SK-N-MC (cell line): ENCODE measurements around the gene HNRNPD.
"Not testable (repeated sequence)": the region's sequence is repeated elsewhere in the genome, so short reads cannot be mapped to it uniquely, and the experiment has no call there.

Source experiments
- DNase-seq: peaks from one replicate; pipeline ENCODE4 v3.0.0-alpha.2; 2011; ENCODE audit warnings: low read depth, low spot score
- H3K27ac ChIP-seq: fragments of 200-600 bp; sonication (generic); 2 replicates; pipeline ENCODE4 v1.5.1; 2016; ENCODE audit warnings: mixed run types
- H3K36me3 ChIP-seq: fragments of 200-600 bp; sonication (generic); 2 replicates; pipeline ENCODE4 v1.6.1; 2017; ENCODE audit warnings: antibody characterized with exemption, low read length, mixed read lengths; ENCODE audit not compliant: insufficient read depth
- H3K4me3 ChIP-seq: fragments of 200-600 bp; sonication (generic); 2 replicates; pipeline ENCODE4 v1.5.1; 2016
- H3K9ac ChIP-seq: fragments of 200-600 bp; sonication (generic); 2 replicates; pipeline ENCODE4 v1.8.0; 2017; ENCODE audit warnings: mixed run types, mixed read lengths; ENCODE audit not compliant: insufficient read length
- H3K9me3 ChIP-seq: fragments of 200-600 bp; sonication (generic); 2 replicates; pipeline ENCODE4 v1.6.1; 2017; ENCODE audit warnings: low read depth, mild to moderate bottlenecking, antibody characterized with exemption, low read length, moderate library complexity, mixed read lengths
- EZH2 ChIP-seq: fragments of 200-600 bp; sonication (generic); IDR thresholded peaks from one replicate; pipeline ENCODE4 v1.6.1; 2017; ENCODE audit warnings: antibody characterized with exemption
- FOXP2 ChIP-seq: optimal IDR thresholded peaks from 2 replicates; pipeline ENCODE3; 2011; ENCODE audit warnings: mild to moderate bottlenecking, moderate library complexity; ENCODE audit not compliant: insufficient read depth; ENCODE audit errors: extremely low read length, control extremely low read depth
- POLR2AphosphoS5 ChIP-seq: IDR thresholded peaks from 2 replicates; pipeline ENCODE4 v1.6.1; 2012; ENCODE audit warnings: mild to moderate bottlenecking, low read depth, low read length, borderline replicate concordance

HNRNPD gene

GRCh38 chr4:82373816-82374625 is at the start of gene HNRNPD:
Gene HNRNPD (minus strand): TSS chr4:82373991. CDS start chr4:82373678, 313 bp downstream.
- no peaks in the 10 kb centered on the region for H3K9me3 ChIP-seq

GRCh38 chr4:82422616-82423015 is 48.8 kb upstream of the HNRNPD start:
- Histone ChIP-seq H3K36me3 (peaks cover 56% of the 10 kb centered on the region), H3K9ac (no peak overlapping the region), H3K9me3 (no peaks in the 10 kb centered on the region), H3K27ac (peak overlapping the region; percentile 15; the same call in 1 of the 2 replicates), H3K4me3 (no peak overlapping the region)
- no peak for DNase-seq
- no peak for TF ChIP-seq EZH2
- TF ChIP-seq POLR2AphosphoS5: no peak; the same call in 1 of the 2 replicates
- TF ChIP-seq FOXP2: no peak

More at GRCh38 chr4:82373816-82374625, at the start of gene HNRNPD:
- Histone ChIP-seq H3K4me3 (peak within 1 kb of the TSS; percentile 88), H3K9ac (peak within 1 kb of the TSS; percentile 99), H3K36me3 (peaks cover 53% of the 10 kb centered on the region), H3K27ac (peak within 1 kb of the TSS; percentile 99)
- DNase-seq: peak; percentile 99
- TF ChIP-seq EZH2 (no peak), FOXP2 (peak; percentile 27), POLR2AphosphoS5 (peak; percentile 93)

- TF ChIP-seq POLR2AphosphoS5: peak; percentile 64
- no peak for TF ChIP-seq EZH2
- Histone ChIP-seq H3K9ac (no peak overlapping the region), H3K4me3 (no peak overlapping the region), H3K27ac (peak overlapping the region; percentile 58; the same call in 1 of the 2 replicates), H3K36me3 (peaks cover 49% of the 10 kb centered on the region), H3K9me3 (no peaks in the 10 kb centered on the region)
- no peak for DNase-seq
Measured at GRCh38 chr4:82421796-82422560, 48.2 kb upstream of the HNRNPD start.

- Histone ChIP-seq H3K4me3 (no peak overlapping the region), H3K9ac (no peak overlapping the region), H3K9me3 (no peaks in the 10 kb centered on the region), H3K27ac (no peak overlapping the region), H3K36me3 (peaks cover 24% of the 10 kb centered on the region)
- DNase-seq: no peak
- TF ChIP-seq FOXP2 (no peak), EZH2 (no peak), POLR2AphosphoS5 (no peak; the same call in 1 of the 2 replicates)
Measured at GRCh38 chr4:82419451-82419850, 45.7 kb upstream of the HNRNPD start.

GRCh38 chr4:82415922-82416365 is 42.2 kb upstream of the HNRNPD start:
- TF ChIP-seq FOXP2: no peak
- Histone ChIP-seq H3K9me3 (no peaks in the 10 kb centered on the region), H3K27ac (no peak overlapping the region), H3K4me3 (no peak overlapping the region), H3K9ac (no peak overlapping the region), H3K36me3 (no peaks in the 10 kb centered on the region)
- no peak for DNase-seq

- H3K9me3 ChIP-seq, H3K27ac ChIP-seq, H3K4me3 ChIP-seq, H3K36me3 ChIP-seq, DNase-seq, H3K9ac ChIP-seq: not testable (repeated sequence)
Measured at GRCh38 chr4:82415061-82415460, 41.3 kb upstream of the HNRNPD start.

- Histone ChIP-seq H3K36me3 (no peaks in the 10 kb centered on the region), H3K27ac (no peak overlapping the region), H3K9me3 (no peaks in the 10 kb centered on the region), H3K4me3 (no peak overlapping the region), H3K9ac (no peak overlapping the region)
- TF ChIP-seq FOXP2: no peak
- TF ChIP-seq EZH2: no peak
- no peak for TF ChIP-seq POLR2AphosphoS5
- DNase-seq: no peak
Measured at GRCh38 chr4:82403725-82404124, 29.9 kb upstream of the HNRNPD start.

GRCh38 chr4:82402196-82402775 is 28.5 kb upstream of the HNRNPD start:
- TF ChIP-seq EZH2 (no peak), FOXP2 (no peak), POLR2AphosphoS5 (no peak)
- H3K36me3 ChIP-seq: no peaks in the 10 kb centered on the region

GRCh38 chr4:82401600-82401999 is 27.8 kb upstream of the HNRNPD start:
- Histone ChIP-seq H3K4me3 (no peak overlapping the region), H3K27ac (no peak overlapping the region), H3K36me3 (no peaks in the 10 kb centered on the region), H3K9ac (no peak overlapping the region), H3K9me3 (no peaks in the 10 kb centered on the region)
- TF ChIP-seq EZH2: no peak
- no peak for TF ChIP-seq POLR2AphosphoS5
- TF ChIP-seq FOXP2: no peak
- DNase-seq: no peak

More at GRCh38 chr4:82402196-82402775, 28.5 kb upstream of the HNRNPD start:
- no peak overlapping the region for H3K27ac ChIP-seq
- H3K9ac ChIP-seq: no peak overlapping the region
- no peaks in the 10 kb centered on the region for H3K9me3 ChIP-seq
- H3K4me3 ChIP-seq: no peak overlapping the region
- no peak for DNase-seq
